ENCODE data around the gene OR5V1. TPM values are rescaled to one million over a fixed set of nuclear protein-coding genes. Genes with fewer than 3 reads are reported as not detected.
"Not testable (repeated sequence)": the region's sequence is repeated elsewhere in the genome, so short reads cannot be mapped to it uniquely, and the experiment has no call there.

Gene OR5V1
- polyA plus RNA-seq, 1 donor from 2014 or later: not detected

DNA sequence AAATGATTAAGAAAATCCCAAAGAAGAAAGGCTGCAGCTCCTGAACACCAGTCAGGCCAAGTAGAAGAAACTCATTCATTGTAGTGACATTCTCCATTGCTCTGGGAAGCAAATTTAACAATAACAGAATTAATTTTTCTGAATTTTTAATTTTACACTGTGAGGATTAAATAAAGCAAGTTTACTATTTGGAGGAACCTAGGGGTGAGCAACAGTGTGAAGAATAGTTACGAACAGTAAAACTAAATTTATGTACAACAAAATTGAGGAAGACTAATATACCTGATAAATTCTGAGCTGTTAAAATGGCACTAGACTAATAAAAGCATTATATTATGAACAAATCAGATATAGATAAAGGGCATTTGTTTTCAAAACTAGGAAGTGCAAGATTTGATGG, 6.5 kb upstream of the OR5V1 start, which contains the start of gene OR12D3:
Gene OR12D3 (minus strand): TSS at position 101 of the 400 bp plus-strand sequence. CDS start 4 bp downstream, at position 97.
- H3K4me3 ChIP-seq (ENCODE audit: low read length): no peak within 1 kb of the TSS
- H3K4me2 ChIP-seq (ENCODE audit: low read length): no peak within 1 kb of the TSS
- no peaks in the 10 kb centered on the region for H3K9me3 ChIP-seq (ENCODE audit: low read length)
- H3K27me3 ChIP-seq (ENCODE audit: insufficient read depth, low read depth, low read length): no peaks in the 10 kb centered on the region
- H2AFZ ChIP-seq (ENCODE audit: low read depth, low read length): no peak within 1 kb of the TSS
- no peak within 1 kb of the TSS for H3K9ac ChIP-seq (ENCODE audit: low read length)
- H4K20me1 ChIP-seq (ENCODE audit: insufficient read depth): no peaks in the 10 kb centered on the region
- TF ChIP-seq RAD21 (conservative IDR thresholded peaks at IDR 0.05) (no peak), MXI1 (conservative IDR thresholded peaks at IDR 0.05; ENCODE audit: poor library complexity, severe bottlenecking) (no peak), EZH2 (IDR thresholded peaks at IDR 0.05; ENCODE audit: borderline replicate concordance, insufficient read depth, low read length, poor library complexity, severe bottlenecking) (no peak), POLR2AphosphoS5 (IDR thresholded peaks at IDR 0.05) (no peak), EP300 (conservative IDR thresholded peaks at IDR 0.05; ENCODE audit: poor library complexity, severe bottlenecking) (no peak), SMC3 (conservative IDR thresholded peaks at IDR 0.05; ENCODE audit: poor library complexity) (no peak)
- TF ChIP-seq, protein P1, sequence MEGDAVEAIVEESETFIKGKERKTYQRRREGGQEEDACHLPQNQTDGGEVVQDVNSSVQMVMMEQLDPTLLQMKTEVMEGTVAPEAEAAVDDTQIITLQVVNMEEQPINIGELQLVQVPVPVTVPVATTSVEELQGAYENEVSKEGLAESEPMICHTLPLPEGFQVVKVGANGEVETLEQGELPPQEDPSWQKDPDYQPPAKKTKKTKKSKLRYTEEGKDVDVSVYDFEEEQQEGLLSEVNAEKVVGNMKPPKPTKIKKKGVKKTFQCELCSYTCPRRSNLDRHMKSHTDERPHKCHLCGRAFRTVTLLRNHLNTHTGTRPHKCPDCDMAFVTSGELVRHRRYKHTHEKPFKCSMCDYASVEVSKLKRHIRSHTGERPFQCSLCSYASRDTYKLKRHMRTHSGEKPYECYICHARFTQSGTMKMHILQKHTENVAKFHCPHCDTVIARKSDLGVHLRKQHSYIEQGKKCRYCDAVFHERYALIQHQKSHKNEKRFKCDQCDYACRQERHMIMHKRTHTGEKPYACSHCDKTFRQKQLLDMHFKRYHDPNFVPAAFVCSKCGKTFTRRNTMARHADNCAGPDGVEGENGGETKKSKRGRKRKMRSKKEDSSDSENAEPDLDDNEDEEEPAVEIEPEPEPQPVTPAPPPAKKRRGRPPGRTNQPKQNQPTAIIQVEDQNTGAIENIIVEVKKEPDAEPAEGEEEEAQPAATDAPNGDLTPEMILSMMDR (IDR thresholded peaks at IDR 0.05; ENCODE audit: poor library complexity, severe bottlenecking): no peak
- no peaks in the 10 kb centered on the region for H3K36me3 ChIP-seq (ENCODE audit: insufficient read depth, low read length)
- H3K9me2 ChIP-seq (ENCODE audit: insufficient read depth, low read length): no peaks in the 10 kb centered on the region
- H3K79me2 ChIP-seq (replicated peaks; ENCODE audit: insufficient read depth, low read length): no peaks in the 10 kb centered on the region
- H3K27ac ChIP-seq (ENCODE audit: low read length): no peak within 1 kb of the TSS
- no peaks in the 10 kb centered on the region for H3F3A ChIP-seq (ENCODE audit: insufficient read depth, low read length, poor library complexity, severe bottlenecking)

DNA sequence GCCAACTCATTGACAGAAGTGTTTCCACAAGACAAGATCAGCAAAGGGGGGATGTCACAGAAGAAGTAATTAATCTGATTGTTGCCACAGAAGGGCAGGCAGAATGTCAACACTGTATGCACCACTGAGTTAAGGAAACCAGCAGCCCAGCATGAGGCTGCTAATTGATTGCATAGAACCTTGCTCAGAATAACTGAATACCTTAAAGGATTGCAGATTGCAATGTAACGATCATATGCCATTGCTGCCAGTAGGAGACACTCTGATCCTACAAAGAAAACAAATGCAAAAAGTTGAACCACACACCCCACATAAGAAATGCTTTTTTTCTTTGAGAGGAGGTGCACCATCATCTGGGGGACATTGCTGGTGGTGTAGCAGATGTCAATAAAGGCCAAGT, 13.1 kb downstream of the OR5V1 start:
- Histone ChIP-seq H4K20me1 (ENCODE audit: insufficient read depth) (no peaks in the 10 kb centered on the region), H3K27ac (ENCODE audit: low read length) (no peak overlapping the region), H3K9ac (ENCODE audit: low read length) (no peak overlapping the region), H3K4me3 (ENCODE audit: low read length) (no peak overlapping the region), H3K27me3 (ENCODE audit: insufficient read depth, low read depth, low read length) (no peaks in the 10 kb centered on the region), H2AFZ (ENCODE audit: low read depth, low read length) (no peak overlapping the region), H3F3A (ENCODE audit: insufficient read depth, low read length, poor library complexity, severe bottlenecking) (no peaks in the 10 kb centered on the region), H3K4me2 (ENCODE audit: low read length) (no peak overlapping the region), H3K36me3 (ENCODE audit: insufficient read depth, low read length) (no peaks in the 10 kb centered on the region), H3K9me2 (ENCODE audit: insufficient read depth, low read length) (no peaks in the 10 kb centered on the region), H3K79me2 (replicated peaks; ENCODE audit: insufficient read depth, low read length) (no peaks in the 10 kb centered on the region), H3K9me3 (ENCODE audit: low read length) (no peaks in the 10 kb centered on the region)
- TF ChIP-seq SMC3 (conservative IDR thresholded peaks at IDR 0.05; ENCODE audit: poor library complexity) (no peak), EZH2 (IDR thresholded peaks at IDR 0.05; ENCODE audit: borderline replicate concordance, insufficient read depth, low read length, poor library complexity, severe bottlenecking) (no peak)

DNA sequence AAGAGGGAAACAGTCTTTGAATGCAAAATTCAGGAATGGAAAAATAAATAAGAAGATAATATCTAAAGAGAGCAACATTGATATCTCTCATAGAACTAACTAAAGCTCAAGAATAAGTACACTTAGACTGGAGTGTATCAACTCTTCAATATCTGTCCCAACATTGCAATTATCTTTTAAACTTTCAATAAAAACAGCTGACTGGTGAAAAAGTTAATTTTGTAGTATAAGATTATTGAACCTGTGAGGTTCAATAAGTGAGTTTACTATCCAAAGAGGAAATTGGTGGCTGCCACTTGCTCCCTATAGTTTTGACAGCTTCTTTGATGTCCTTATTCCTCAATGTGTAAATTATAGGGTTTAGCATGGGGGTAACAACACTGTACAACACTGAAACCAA, 13.7 kb downstream of the OR5V1 start:
- no peaks in the 10 kb centered on the region for H3K36me3 ChIP-seq (ENCODE audit: insufficient read depth, low read length)
- no peaks in the 10 kb centered on the region for H4K20me1 ChIP-seq (ENCODE audit: insufficient read depth)
- H3K9ac ChIP-seq (ENCODE audit: low read length): no peak overlapping the region
- H3K79me2 ChIP-seq (replicated peaks; ENCODE audit: insufficient read depth, low read length): no peaks in the 10 kb centered on the region
- no peaks in the 10 kb centered on the region for H3K9me2 ChIP-seq (ENCODE audit: insufficient read depth, low read length)
- H3K27me3 ChIP-seq (ENCODE audit: insufficient read depth, low read depth, low read length): no peaks in the 10 kb centered on the region
- H2AFZ ChIP-seq (ENCODE audit: low read depth, low read length): no peak overlapping the region
- no peak overlapping the region for H3K27ac ChIP-seq (ENCODE audit: low read length)
- no peak for TF ChIP-seq SMC3 (conservative IDR thresholded peaks at IDR 0.05; ENCODE audit: poor library complexity)
- no peaks in the 10 kb centered on the region for H3F3A ChIP-seq (ENCODE audit: insufficient read depth, low read length, poor library complexity, severe bottlenecking)
- H3K9me3 ChIP-seq (ENCODE audit: low read length): no peaks in the 10 kb centered on the region
- no peak overlapping the region for H3K4me2 ChIP-seq (ENCODE audit: low read length)
- H3K4me3 ChIP-seq (ENCODE audit: low read length): no peak overlapping the region

DNA sequence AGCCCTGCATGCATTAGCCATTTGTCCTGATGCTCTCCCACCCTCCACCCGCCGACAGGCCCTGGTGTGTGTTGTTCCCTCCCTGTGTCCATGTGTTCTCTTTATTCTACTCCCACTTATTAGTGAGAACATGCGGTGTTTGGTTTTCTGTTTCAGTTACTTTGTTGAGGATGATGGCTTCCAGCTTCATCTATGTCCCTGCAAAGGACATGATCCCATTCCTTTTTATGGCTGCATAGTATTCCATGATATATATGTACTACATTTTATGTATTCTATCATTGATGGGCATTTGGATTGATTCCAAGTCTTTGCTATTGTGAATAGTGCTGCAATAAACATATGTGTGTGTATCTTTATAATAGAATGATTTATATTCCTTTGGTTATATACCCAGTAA, 19.3 kb downstream of the OR5V1 start:
- H3K9me3 ChIP-seq (ENCODE audit: low read length); H3F3A ChIP-seq (ENCODE audit: insufficient read depth, low read length, poor library complexity, severe bottlenecking); H3K9ac ChIP-seq (ENCODE audit: low read length); H4K20me1 ChIP-seq (ENCODE audit: insufficient read depth); H3K27me3 ChIP-seq (ENCODE audit: insufficient read depth, low read depth, low read length); H3K4me3 ChIP-seq (ENCODE audit: low read length); H3K79me2 ChIP-seq (replicated peaks; ENCODE audit: insufficient read depth, low read length); H3K27ac ChIP-seq (ENCODE audit: low read length); H3K36me3 ChIP-seq (ENCODE audit: insufficient read depth, low read length); H2AFZ ChIP-seq (ENCODE audit: low read depth, low read length); H3K4me2 ChIP-seq (ENCODE audit: low read length); H3K9me2 ChIP-seq (ENCODE audit: insufficient read depth, low read length): not testable (repeated sequence)

All from neural cell (in vitro differentiated cells).